ENCODE results near the gene EXOG. TPM values are rescaled to one million over a fixed set of nuclear protein-coding genes. Genes with fewer than 3 reads are reported as not detected.

The EXOG gene
- total RNA-seq, 1 experiment from 2014 or later: 13.7 TPM

DNA sequence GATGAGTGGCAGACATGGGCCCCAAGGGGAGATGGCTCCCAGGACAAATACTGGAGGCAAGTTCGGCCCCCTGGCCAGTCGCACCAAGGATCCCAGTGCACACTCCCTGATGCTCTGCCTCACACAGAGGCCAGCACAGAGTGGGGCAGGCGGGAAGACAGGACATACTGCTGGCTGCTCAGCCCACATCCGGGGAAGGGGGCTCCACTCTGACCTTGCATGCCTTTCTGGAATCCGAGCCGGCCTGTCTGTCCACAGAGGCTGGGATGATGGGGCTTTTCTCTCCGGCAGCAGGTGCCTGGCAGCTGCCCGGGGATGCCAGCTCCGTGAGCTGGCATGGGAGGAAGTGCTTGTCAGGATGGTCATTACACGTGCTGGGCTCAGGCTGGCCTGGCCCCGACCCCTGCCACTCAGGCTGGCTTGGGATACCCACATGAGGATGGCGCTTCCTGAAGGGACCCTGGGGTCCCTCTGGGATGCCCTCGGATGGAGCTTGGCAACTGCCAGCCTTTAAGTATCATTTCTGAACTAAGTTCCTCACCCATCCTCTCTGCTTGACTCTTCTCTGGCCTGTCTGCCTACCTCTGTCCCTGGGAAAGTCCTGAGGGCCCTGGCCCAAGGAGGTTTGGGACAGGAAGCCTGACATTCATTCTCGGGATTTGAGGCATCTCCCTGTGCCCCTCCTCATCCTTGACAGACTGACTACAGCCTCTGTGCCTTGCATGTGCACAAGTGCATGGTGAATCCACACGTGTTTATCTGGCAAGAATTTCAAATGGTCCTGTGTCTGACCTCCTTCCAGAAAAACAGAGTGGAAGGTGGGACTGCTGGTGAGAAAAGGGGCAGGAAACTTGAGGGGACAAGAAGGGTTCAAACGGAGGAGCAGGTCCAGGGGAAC, 46.5 kb downstream of the EXOG start:
- Mint-ChIP-seq H3K9me3 (no peaks in the 10 kb centered on the region), H3K36me3 (no peaks in the 10 kb centered on the region), H3K4me1 (peaks cover 8% of the 10 kb centered on the region), H3K27ac (no peak overlapping the region), H3K4me3 (no peak overlapping the region), H3K27me3 (ENCODE audit: low read depth) (no peaks in the 10 kb centered on the region)
- peak; percentile 33; the same call in 1 of the 2 replicates for ATAC-seq
- no peak for DNase-seq (ENCODE audit: low spot score)
- no peak for TF ChIP-seq ZNF263 (CRISPR knock-in tag; IDR thresholded peaks at IDR 0.05; ENCODE audit: low read depth)
- TF ChIP-seq OVOL2 (CRISPR knock-in tag; IDR thresholded peaks at IDR 0.05; ENCODE audit: borderline replicate concordance): no peak
- TF ChIP-seq, protein P1, sequence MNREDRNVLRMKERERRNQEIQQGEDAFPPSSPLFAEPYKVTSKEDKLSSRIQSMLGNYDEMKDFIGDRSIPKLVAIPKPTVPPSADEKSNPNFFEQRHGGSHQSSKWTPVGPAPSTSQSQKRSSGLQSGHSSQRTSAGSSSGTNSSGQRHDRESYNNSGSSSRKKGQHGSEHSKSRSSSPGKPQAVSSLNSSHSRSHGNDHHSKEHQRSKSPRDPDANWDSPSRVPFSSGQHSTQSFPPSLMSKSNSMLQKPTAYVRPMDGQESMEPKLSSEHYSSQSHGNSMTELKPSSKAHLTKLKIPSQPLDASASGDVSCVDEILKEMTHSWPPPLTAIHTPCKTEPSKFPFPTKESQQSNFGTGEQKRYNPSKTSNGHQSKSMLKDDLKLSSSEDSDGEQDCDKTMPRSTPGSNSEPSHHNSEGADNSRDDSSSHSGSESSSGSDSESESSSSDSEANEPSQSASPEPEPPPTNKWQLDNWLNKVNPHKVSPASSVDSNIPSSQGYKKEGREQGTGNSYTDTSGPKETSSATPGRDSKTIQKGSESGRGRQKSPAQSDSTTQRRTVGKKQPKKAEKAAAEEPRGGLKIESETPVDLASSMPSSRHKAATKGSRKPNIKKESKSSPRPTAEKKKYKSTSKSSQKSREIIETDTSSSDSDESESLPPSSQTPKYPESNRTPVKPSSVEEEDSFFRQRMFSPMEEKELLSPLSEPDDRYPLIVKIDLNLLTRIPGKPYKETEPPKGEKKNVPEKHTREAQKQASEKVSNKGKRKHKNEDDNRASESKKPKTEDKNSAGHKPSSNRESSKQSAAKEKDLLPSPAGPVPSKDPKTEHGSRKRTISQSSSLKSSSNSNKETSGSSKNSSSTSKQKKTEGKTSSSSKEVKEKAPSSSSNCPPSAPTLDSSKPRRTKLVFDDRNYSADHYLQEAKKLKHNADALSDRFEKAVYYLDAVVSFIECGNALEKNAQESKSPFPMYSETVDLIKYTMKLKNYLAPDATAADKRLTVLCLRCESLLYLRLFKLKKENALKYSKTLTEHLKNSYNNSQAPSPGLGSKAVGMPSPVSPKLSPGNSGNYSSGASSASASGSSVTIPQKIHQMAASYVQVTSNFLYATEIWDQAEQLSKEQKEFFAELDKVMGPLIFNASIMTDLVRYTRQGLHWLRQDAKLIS (CRISPR knock-in tag; IDR thresholded peaks at IDR 0.05; ENCODE audit: borderline replicate concordance): no peak
- no peak for TF ChIP-seq RORB (CRISPR knock-in tag; IDR thresholded peaks at IDR 0.05)
- TF ChIP-seq GRHL2 (CRISPR knock-in tag; IDR thresholded peaks at IDR 0.05; ENCODE audit: insufficient replicate concordance, severe bottlenecking): no peak
- TF ChIP-seq MXD4 (CRISPR knock-in tag; IDR thresholded peaks at IDR 0.05; ENCODE audit: borderline replicate concordance): no peak
- TF ChIP-seq, protein P2, sequence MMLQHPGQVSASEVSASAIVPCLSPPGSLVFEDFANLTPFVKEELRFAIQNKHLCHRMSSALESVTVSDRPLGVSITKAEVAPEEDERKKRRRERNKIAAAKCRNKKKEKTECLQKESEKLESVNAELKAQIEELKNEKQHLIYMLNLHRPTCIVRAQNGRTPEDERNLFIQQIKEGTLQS (CRISPR knock-in tag; conservative IDR thresholded peaks at IDR 0.05): no peak
- TF ChIP-seq, protein P3, sequence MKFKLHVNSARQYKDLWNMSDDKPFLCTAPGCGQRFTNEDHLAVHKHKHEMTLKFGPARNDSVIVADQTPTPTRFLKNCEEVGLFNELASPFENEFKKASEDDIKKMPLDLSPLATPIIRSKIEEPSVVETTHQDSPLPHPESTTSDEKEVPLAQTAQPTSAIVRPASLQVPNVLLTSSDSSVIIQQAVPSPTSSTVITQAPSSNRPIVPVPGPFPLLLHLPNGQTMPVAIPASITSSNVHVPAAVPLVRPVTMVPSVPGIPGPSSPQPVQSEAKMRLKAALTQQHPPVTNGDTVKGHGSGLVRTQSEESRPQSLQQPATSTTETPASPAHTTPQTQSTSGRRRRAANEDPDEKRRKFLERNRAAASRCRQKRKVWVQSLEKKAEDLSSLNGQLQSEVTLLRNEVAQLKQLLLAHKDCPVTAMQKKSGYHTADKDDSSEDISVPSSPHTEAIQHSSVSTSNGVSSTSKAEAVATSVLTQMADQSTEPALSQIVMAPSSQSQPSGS (CRISPR knock-in tag; IDR thresholded peaks at IDR 0.05; ENCODE audit: borderline replicate concordance, low read depth): no peak
- no peak for TF ChIP-seq SMAD4 (CRISPR knock-in tag; IDR thresholded peaks at IDR 0.05)
- ChIA-PET POLR2A (no interaction called here), CTCF (interaction anchor here (1.5 kb wide), 1 partner anchor 113 kb away, joined by 3 read pairs; no protein-coding TSS in a partner anchor)

DNA sequence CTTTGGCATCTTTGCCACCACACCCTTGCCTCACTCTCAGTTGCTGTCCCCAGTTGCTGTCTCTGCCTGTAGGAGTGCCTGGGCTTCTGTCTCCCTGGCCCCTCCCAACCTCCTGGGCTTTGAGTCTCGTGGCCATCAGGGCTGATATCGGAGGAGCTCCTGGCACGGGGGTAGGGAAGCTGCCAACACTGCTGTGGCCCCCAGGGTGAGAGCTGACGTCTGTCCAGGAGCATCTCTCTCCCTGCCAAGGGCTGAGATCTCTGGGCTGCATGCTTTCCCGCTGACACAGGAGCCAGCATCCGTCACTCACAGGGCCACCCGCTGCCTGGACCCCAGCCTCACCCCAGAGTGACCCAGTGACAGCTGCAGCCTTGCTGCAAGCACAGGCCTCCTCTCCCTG, 47.4 kb downstream of the EXOG start:
- no peaks in the 10 kb centered on the region for H3K36me3 Mint-ChIP-seq
- no peak overlapping the region for H3K27ac Mint-ChIP-seq
- H3K4me1 Mint-ChIP-seq: peaks cover 14% of the 10 kb centered on the region
- ATAC-seq: no peak
- POLR2A ChIA-PET: no interaction called here
- CTCF ChIA-PET: interaction anchor here (0.7 to 1.5 kb wide), 4 partner anchors 80 to 569 kb away, joined by 3 to 4 read pairs (median 4); no protein-coding TSS in a partner anchor
- H3K27me3 Mint-ChIP-seq (ENCODE audit: low read depth): no peaks in the 10 kb centered on the region
- no peaks in the 10 kb centered on the region for H3K9me3 Mint-ChIP-seq
- no peak overlapping the region for H3K4me3 Mint-ChIP-seq
- DNase-seq (ENCODE audit: low spot score): no peak
- TF ChIP-seq KAT7 (CRISPR knock-in tag; IDR thresholded peaks at IDR 0.05; ENCODE audit: borderline replicate concordance): no peak
- TF ChIP-seq GTF2I (CRISPR knock-in tag; conservative IDR thresholded peaks at IDR 0.05): no peak
- TF ChIP-seq, protein P4, sequence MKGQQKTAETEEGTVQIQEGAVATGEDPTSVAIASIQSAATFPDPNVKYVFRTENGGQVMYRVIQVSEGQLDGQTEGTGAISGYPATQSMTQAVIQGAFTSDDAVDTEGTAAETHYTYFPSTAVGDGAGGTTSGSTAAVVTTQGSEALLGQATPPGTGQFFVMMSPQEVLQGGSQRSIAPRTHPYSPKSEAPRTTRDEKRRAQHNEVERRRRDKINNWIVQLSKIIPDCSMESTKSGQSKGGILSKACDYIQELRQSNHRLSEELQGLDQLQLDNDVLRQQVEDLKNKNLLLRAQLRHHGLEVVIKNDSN (CRISPR knock-in tag; IDR thresholded peaks at IDR 0.05): no peak
- TF ChIP-seq IRF2 (CRISPR knock-in tag; IDR thresholded peaks at IDR 0.05; ENCODE audit: borderline replicate concordance, low read depth): no peak
- TF ChIP-seq ZNF263 (CRISPR knock-in tag; IDR thresholded peaks at IDR 0.05; ENCODE audit: low read depth): no peak
- TF ChIP-seq, protein P5, sequence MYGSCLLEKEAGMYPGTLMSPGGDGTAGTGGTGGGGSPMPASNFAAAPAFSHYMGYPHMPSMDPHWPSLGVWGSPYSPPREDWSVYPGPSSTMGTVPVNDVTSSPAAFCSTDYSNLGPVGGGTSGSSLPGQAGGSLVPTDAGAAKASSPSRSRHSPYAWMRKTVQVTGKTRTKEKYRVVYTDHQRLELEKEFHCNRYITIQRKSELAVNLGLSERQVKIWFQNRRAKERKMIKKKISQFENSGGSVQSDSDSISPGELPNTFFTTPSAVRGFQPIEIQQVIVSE (CRISPR knock-in tag; IDR thresholded peaks at IDR 0.05; ENCODE audit: borderline replicate concordance): no peak
- TF ChIP-seq TEAD1 (CRISPR knock-in tag; IDR thresholded peaks at IDR 0.05): no peak
- no peak for TF ChIP-seq ZNF219 (CRISPR knock-in tag; IDR thresholded peaks at IDR 0.05; ENCODE audit: borderline replicate concordance)
- no peak for TF ChIP-seq ZNF138 (CRISPR knock-in tag; conservative IDR thresholded peaks at IDR 0.05)
- no peak for TF ChIP-seq TP53 (CRISPR knock-in tag; IDR thresholded peaks at IDR 0.05)
- TF ChIP-seq CREB1 (CRISPR knock-in tag; IDR thresholded peaks at IDR 0.05): no peak
- no peak for TF ChIP-seq CREM (CRISPR knock-in tag; IDR thresholded peaks at IDR 0.05)
- TF ChIP-seq RELA (CRISPR knock-in tag; IDR thresholded peaks at IDR 0.05; ENCODE audit: borderline replicate concordance): no peak
- TF ChIP-seq, protein P6, sequence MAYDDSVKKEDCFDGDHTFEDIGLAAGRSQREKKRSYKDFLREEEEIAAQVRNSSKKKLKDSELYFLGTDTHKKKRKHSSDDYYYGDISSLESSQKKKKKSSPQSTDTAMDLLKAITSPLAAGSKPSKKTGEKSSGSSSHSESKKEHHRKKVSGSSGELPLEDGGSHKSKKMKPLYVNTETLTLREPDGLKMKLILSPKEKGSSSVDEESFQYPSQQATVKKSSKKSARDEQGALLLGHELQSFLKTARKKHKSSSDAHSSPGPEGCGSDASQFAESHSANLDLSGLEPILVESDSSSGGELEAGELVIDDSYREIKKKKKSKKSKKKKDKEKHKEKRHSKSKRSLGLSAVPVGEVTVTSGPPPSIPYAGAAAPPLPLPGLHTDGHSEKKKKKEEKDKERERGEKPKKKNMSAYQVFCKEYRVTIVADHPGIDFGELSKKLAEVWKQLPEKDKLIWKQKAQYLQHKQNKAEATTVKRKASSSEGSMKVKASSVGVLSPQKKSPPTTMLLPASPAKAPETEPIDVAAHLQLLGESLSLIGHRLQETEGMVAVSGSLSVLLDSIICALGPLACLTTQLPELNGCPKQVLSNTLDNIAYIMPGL (CRISPR knock-in tag; IDR thresholded peaks at IDR 0.05): no peak
- TF ChIP-seq, protein P7, sequence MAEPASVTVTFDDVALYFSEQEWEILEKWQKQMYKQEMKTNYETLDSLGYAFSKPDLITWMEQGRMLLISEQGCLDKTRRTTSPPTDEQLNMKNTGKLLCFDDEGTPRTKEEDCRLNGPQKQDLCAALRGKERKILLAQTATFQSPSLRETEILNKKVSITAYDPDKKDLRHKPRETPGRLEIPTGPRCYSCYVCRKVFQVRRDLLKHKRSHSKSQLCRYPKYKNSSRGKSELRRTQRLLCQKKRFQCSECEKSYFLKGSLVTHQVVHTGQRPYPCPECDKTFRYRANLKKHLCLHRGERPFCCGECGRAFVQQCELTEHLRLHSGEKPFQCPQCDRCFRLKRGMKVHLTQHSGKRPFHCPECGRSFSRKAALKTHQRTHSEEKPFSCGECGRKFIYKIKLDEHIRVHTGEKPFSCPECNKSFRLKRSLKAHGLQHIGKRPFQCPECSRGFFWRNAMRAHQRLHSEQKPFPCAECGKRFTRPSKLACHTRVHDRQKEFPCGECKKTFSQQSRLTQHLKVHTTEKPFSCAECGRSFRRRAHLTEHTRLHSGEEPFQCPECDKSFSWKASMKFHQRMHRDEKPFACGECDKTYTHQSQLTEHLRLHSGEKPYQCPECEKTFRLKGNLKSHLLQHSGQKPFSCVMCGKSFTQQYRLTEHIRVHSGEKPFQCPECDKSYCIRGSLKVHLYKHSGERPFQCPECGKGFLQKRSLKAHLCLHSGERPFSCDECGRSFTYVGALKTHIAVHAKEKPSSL (CRISPR knock-in tag; conservative IDR thresholded peaks at IDR 0.05): no peak

Measured in WTC11 (cell line).